ENCODE data around the gene OAS2.
A peak's percentile ranks its signal among the peaks of the same experiment; 100 is the strongest.

OAS2 gene, protein sequence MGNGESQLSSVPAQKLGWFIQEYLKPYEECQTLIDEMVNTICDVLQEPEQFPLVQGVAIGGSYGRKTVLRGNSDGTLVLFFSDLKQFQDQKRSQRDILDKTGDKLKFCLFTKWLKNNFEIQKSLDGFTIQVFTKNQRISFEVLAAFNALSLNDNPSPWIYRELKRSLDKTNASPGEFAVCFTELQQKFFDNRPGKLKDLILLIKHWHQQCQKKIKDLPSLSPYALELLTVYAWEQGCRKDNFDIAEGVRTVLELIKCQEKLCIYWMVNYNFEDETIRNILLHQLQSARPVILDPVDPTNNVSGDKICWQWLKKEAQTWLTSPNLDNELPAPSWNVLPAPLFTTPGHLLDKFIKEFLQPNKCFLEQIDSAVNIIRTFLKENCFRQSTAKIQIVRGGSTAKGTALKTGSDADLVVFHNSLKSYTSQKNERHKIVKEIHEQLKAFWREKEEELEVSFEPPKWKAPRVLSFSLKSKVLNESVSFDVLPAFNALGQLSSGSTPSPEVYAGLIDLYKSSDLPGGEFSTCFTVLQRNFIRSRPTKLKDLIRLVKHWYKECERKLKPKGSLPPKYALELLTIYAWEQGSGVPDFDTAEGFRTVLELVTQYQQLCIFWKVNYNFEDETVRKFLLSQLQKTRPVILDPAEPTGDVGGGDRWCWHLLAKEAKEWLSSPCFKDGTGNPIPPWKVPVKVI

GRCh38 chr12:112978163-112979040 lies at the start of gene OAS2:
OAS2 (plus strand) TSS chr12:112978519; CDS start chr12:112978609, 90 bp downstream.
- DNase-seq (ENCODE audit: low read depth) = peak; percentile 60

DNA sequence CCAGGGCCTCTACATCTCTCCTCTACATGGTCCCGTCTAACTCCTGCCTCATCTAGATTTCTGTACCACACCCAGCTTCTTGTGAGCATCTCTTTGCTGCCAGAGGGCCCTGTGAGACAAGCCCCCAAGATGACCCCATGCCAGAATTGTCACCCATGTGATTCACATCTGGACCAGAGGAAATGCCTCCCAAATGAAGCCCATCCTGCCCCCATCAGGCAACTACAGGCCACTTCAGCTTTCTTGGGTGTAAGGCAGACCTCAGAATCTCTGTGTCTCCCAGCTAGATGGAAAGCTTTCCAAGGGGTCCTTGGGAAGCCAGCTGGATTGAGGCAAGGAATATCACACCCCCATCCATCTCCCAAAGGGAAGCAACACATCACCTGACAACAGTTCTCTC lies 49.3 kb upstream of the OAS2 start:
- no peak for DNase-seq (ENCODE audit: low read depth)

GRCh38 chr12:112929715-112930114 lies 48.6 kb upstream of the OAS2 start:
- DNase-seq (ENCODE audit: low read depth) = no peak

- DNase-seq (ENCODE audit: low read depth) = no peak
Observed at GRCh38 chr12:112930350-112930749, 48.0 kb upstream of the OAS2 start.

- no peak for DNase-seq (ENCODE audit: low read depth)
Observed at GRCh38 chr12:112932485-112933128, 45.7 kb upstream of the OAS2 start.

DNA sequence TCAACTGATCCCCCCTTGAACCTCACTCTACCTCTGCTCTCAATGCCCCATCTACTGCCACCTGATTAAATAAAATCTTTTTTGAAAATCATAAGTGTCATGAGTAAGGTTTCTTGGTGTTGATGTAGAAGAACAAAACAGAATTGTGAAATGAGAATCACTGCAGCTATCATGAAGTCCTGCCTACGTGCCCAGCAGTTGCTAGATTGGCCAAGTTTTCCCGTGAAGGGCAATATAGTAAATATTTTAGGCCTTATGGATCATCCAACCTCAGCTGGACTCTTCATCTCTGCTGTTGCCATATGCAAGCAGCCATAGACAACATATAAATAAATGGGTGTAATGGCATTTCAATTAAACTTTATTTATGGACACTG lies 45.2 kb upstream of the OAS2 start:
- no peak for DNase-seq (ENCODE audit: low read depth)

DNA sequence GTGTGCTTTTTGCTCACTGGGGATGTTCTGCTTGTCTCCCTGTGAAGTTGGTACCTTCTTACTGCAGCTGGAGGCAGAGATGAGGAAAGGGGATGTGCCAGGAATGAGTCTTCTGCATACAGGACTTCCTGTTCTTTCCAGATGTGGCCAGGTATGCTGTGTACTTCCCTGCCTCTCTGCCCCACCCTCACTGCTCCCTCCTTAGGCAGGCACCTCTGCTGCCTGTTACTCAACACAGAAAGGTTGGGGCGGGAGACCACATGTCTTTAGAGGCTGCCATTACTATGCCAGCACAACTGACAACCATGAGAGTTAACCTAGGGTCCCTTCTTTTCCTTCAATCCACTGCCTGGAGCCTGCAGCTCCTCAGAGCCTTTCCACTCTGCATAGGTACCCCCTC lies 42.1 kb upstream of the OAS2 start:
- no peak for DNase-seq (ENCODE audit: low read depth)

- DNase-seq (ENCODE audit: low read depth) = no peak
Observed at GRCh38 chr12:112936927-112937326, 41.4 kb upstream of the OAS2 start.

DNA sequence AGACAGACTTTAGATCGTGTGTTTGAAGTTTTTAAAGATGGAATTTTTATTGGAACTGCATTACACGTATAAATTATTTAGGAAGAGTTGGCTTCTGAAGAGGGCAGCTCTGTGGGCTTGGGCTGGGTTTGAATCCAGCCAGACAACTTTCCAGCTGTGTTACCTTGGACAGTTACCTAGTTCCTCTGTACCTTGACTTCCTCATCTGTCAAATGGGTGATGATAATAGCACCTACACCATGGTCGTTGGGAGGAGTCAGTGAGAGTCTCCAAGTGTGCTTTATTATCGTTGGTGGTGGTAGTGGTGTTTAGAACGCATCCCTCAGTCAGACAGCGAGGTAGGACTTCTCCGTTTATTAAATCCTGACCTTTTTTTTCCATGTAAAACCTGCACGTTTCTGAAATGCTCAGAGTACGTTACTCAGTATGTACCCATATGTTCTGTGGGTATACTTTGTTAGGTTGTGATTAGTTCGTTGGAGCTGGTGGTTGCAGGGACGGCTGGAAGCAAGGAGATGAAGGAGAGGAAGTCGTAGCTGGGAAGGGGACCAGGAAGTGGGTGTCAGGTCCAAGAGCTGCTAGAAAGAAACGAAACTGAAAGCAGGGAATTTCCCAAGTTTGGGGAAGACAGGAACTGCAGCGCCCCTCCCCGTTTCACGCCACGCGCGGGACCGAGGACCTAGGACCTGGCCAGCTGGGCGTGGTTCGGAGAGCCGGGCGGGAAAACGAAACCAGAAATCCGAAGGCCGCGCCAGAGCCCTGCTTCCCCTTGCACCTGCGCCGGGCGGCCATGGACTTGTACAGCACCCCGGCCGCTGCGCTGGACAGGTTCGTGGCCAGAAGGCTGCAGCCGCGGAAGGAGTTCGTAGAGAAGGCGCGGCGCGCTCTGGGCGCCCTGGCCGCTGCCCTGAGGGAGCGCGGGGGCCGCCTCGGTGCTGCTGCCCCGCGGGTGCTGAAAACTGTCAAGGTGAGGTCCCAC lies 40.3 kb upstream of the OAS2 start, which contains the start of gene OAS3:
TSS of gene OAS3 (plus strand) at position 734 of the 979 bp plus-strand sequence. CDS start at position 791, 57 bp downstream.
- DNase-seq (ENCODE audit: low read depth) = peak; percentile 35

GRCh38 chr12:112938751-112939150 lies 39.6 kb upstream of the OAS2 start:
- DNase-seq (ENCODE audit: low read depth) = no peak

DNA sequence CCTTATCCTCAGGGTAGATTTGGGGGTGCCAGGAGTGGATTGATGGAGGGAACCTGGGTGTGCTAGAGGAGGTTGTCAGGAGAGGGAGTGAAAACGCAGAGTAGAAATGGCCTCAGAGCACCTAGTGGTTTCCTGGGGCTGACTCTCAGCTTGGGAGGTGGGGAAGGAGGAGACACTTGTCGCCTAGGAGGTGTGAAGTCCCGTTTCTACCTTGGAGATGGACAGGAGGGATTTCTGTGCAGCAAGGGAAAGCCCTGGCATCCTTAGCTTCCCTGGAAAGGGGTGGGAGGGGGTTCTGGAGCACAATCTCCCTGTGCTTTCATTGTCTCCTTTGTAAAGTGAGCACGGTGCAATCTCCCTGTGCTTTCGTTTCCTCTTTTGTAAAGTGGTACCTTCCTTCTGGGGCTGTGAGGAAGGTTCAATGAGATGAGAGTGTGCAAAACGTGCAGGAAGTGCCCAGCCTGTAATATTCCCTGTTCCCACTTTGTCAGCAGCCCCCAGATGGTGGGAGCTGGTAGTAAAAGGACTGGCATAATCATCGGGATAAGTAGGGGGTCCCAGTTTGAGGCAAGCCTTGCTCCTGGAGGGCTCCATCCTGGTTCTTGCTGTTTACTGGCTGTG lies 38.4 kb upstream of the OAS2 start:
- DNase-seq (ENCODE audit: low read depth) = no peak

GRCh38 chr12:112941528-112942335 lies 36.6 kb upstream of the OAS2 start:
- no peak for DNase-seq (ENCODE audit: low read depth)

GRCh38 chr12:112942572-112942971 lies 35.7 kb upstream of the OAS2 start:
- DNase-seq (ENCODE audit: low read depth) = no peak

DNA sequence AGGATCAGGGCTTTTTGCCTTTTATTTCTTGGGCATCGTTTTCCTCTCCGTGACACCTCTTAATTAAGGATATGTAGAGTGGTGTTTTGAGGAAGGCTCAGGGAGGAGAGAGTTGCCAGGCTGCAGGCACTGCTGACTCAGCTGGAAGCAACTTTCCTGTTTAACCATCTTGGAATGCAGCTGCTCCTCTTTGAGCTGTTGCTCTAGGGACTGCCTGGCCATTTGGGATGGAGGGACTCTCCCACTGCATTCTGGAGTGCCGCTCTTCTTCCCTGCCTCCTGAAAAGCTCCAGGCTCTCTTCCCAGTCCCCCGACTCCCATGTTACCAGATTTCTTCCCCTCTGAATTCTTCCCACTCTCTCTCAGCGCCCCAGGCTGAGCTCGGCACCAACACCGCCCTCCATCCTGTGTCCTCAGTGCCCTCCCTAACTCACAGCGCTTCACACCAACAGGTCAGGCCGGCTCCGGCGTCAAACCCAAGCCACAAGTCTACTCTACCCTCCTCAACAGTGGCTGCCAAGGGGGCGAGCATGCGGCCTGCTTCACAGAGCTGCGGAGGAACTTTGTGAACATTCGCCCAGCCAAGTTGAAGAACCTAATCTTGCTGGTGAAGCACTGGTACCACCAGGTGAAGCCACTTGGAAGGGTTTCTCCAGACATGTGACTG lies 34.2 kb upstream of the OAS2 start:
- no peak for DNase-seq (ENCODE audit: low read depth)

GRCh38 chr12:112945515-112945914 lies 32.8 kb upstream of the OAS2 start:
- DNase-seq (ENCODE audit: low read depth) = no peak

DNA sequence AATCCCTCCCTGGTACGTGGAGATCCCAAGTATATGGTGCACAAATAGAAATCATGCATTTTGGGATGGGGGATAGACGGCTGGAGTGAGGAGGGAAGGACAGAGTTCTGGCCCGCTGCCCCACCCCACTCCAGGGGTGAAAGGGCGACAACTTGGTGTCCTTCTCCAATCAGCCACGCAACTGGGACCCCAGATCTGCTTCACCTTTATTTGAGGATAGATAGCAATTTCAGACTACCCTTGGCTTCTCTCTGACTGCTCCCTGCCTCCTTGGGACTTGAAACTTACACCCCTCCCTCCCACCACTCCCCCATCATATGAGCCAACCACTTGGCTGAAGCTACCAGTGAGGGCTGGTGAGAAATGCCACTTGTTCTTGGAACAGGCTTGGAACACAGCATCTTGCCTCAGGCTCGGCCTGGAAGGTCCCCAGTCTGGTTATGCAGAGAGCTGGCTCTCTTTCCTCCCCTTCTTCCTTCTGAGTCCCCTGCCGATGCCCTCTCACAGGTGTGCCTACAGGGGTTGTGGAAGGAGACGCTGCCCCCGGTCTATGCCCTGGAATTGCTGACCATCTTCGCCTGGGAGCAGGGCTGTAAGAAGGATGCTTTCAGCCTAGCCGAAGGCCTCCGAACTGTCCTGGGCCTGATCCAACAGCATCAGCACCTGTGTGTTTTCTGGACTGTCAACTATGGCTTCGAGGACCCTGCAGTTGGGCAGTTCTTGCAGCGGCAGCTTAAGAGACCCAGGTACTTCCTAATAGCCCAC lies 31.9 kb upstream of the OAS2 start:
- DNase-seq (ENCODE audit: low read depth) = no peak

DNA sequence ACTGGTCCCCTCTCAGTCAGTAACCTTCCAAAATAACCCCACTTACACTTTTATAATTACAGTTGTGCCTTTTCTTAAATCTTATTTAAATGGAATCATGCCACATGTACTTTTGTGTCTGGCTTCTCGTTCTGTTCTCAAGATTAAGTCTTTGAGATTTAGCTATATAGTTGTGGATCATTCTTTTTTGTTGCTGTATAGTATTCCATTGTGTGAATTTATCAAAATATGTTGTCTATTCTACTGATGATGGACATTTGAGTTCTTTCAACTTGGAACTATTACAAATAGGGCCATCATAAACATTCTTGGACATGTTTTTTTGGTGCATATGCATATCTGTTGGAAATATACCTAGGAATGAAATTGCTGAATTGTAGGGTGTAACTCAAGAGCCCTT lies 31.0 kb upstream of the OAS2 start:
- no peak for DNase-seq (ENCODE audit: low read depth)

DNA sequence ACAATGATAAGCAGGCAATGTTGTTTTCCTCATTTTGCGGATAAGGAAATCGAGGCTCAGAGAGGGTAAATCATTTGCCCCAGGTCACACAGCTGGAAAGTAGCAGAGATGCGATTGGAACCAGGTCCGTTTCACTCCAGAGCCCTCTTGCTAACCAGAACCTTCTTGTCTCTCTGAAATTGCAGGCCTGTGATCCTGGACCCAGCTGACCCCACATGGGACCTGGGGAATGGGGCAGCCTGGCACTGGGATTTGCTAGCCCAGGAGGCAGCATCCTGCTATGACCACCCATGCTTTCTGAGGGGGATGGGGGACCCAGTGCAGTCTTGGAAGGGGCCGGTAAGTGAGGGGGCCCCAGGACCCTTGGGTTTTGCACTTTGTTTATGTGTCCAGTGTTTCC lies 30.6 kb upstream of the OAS2 start:
- no peak for DNase-seq (ENCODE audit: low read depth)

Data from GM04503 (cell line).